ENCODE data around the gene MMP27. TPM values are rescaled to one million over a fixed set of nuclear protein-coding genes. Genes with fewer than 3 reads are reported as not detected.

Gene MMP27, protein sequence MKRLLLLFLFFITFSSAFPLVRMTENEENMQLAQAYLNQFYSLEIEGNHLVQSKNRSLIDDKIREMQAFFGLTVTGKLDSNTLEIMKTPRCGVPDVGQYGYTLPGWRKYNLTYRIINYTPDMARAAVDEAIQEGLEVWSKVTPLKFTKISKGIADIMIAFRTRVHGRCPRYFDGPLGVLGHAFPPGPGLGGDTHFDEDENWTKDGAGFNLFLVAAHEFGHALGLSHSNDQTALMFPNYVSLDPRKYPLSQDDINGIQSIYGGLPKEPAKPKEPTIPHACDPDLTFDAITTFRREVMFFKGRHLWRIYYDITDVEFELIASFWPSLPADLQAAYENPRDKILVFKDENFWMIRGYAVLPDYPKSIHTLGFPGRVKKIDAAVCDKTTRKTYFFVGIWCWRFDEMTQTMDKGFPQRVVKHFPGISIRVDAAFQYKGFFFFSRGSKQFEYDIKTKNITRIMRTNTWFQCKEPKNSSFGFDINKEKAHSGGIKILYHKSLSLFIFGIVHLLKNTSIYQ
- not detected in 2 replicates for total RNA-seq

DNA sequence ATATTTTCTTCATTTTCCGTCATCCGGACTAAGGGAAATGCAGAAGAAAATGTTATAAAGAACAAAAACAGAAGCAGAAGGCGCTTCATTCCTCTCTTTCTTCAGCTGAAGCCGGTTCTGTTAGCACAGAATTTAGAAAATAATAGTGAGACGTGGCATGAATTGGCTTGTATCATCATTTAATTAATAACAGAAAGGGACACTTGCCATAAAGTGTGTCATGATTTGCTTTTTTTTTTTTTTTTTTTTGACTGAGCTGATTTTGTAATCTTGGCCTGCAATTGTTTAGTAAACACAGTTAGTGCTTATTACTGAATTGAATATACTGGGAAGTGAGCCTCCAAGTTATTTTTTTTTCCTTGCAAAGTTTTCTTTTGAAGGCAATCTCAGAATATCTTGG is at the start of gene MMP27:
TSS of gene MMP27 (minus strand) at position 144 of the 400 bp plus-strand sequence. CDS start at position 89, 55 bp downstream.

DNA sequence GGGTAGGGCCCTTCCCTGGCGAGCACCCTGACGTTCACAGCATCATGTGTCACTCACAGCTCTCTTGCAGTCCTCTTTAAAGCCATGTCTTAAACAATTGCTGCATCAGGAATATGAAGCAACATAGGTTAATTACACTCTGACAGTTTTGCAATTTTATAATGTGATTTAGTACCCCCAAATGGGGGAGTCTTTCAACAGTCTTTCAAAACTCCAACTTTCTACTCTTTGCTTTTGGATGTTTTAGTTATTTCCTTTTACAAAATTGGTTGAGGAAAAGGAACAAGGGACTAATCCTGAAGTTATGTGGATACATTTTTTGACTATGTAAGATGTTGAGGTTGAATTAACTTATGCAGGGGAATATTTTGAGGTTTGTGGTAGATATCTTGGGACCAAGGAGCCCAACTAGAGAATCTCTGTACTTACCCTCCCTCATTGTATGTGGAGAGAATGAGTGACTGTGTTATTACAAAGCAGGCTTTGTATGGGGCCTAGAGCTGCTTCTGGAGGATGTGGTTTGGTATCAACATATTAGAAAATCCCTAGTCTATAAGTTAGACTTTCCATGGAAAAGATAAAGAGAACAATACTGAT is 19.4 kb upstream of the MMP27 start, which contains the start of gene MMP8:
TSS of gene MMP8 (minus strand) at position 51 of the 597 bp plus-strand sequence. CDS start 99 bp downstream, outside the sequence.

Other genes starting within 250 kb of the MMP27 start
- 0.57 TPM in 1 of 2 replicates, not detected in the other for gene MMP7, start 175.0 kb downstream of the MMP27 start, total RNA-seq
- gene MMP20, start 80.4 kb downstream of the MMP27 start, total RNA-seq, result not detected in 2 replicates
- not detected in 2 replicates for gene MMP8, start 19.2 kb upstream of the MMP27 start, total RNA-seq
- gene MMP10, start 74.9 kb upstream of the MMP27 start, total RNA-seq, result 2.4 and 12.9 TPM in 2 replicates
- gene MMP1, start 92.4 kb upstream of the MMP27 start, total RNA-seq, result 5.2 and 2,491 TPM in 2 replicates
- gene MMP3, start 137.8 kb upstream of the MMP27 start, total RNA-seq, result 0.07 and 0.13 TPM in 2 replicates
- not detected in 2 replicates for gene MMP12, start 169.2 kb upstream of the MMP27 start, total RNA-seq
- gene MMP13, start 250.0 kb upstream of the MMP27 start, total RNA-seq, result not detected in 2 replicates

All from thoracic aorta endothelial cell (primary cell).